SU-DHL-6 (cell line): ENCODE measurements around the gene GPR68.

Source experiments
- EZH2phosphoT487 ChIP-seq: fragments of 200-600 bp; sonication (generic), shearing (Covaris generic); conservative IDR thresholded peaks from 2 replicates; pipeline ENCODE4 v1.6.1; 2018; ENCODE audit warnings: mild to moderate bottlenecking, antibody characterized with exemption, low read length, moderate library complexity, mixed read lengths
- TF ChIP-seq, protein P1 (sequence below): fragments of 200-600 bp; sonication (generic); IDR thresholded peaks from one replicate; pipeline ENCODE4 v1.5.1; 2017; ENCODE audit warnings: antibody characterized with exemption, mild to moderate bottlenecking, low read length, moderate library complexity; ENCODE audit not compliant: insufficient read depth, poor library complexity, severe bottlenecking

DNA sequence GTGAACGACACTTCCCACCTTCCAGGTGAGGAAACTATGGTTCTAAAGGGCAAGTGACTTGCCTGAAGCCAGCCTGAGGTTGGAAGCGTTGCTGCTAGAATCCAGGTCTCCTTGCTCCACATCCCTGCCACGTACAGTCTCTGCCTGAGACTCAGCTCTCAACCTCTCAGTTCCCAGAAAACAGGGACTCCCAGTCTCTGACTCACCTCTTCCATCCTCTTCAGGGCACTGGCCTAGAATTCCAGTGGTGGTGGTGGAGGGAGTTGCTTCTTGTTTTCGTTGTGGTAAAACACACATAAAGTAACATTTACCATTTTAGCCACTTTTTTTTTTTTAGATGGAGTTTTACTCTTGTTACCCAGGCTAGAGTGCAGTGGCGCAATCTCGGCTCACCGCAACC lies 7.3 kb downstream of the GPR68 start:
- TF ChIP-seq, protein P1, sequence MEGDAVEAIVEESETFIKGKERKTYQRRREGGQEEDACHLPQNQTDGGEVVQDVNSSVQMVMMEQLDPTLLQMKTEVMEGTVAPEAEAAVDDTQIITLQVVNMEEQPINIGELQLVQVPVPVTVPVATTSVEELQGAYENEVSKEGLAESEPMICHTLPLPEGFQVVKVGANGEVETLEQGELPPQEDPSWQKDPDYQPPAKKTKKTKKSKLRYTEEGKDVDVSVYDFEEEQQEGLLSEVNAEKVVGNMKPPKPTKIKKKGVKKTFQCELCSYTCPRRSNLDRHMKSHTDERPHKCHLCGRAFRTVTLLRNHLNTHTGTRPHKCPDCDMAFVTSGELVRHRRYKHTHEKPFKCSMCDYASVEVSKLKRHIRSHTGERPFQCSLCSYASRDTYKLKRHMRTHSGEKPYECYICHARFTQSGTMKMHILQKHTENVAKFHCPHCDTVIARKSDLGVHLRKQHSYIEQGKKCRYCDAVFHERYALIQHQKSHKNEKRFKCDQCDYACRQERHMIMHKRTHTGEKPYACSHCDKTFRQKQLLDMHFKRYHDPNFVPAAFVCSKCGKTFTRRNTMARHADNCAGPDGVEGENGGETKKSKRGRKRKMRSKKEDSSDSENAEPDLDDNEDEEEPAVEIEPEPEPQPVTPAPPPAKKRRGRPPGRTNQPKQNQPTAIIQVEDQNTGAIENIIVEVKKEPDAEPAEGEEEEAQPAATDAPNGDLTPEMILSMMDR: no peak
- no peak for TF ChIP-seq EZH2phosphoT487
